GM19372 (cell line): ENCODE data around the gene LEKR1.

ENCODE experiments used
- ATAC-seq: cut with Tn5 transposase; IDR thresholded peaks from one replicate; pipeline ENCODE4 v1.9.1; 2021; ENCODE audit warnings: mild to moderate bottlenecking, low read depth, moderate library complexity; ENCODE audit not compliant: unreplicated experiment

Gene LEKR1

DNA sequence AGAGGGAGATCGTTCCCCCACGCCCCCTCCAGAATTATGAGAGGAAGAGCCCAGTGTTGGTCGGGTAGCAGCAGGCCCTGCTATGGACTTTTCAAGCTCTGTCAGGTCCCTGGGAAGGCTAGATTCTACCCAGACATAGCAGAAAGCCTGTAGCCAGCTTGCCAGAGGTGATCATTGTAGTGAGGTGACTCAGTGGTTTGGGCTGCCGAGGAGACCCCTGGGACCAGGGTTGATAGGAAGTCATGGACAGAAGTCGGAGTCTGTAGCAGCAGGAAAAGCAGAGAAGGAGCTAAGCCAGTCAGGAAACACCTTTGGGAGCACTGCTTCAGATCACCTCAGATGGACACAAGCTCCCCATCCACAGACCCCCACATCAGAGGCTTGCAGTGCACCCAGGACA, 266.1 kb downstream of the LEKR1 start:
- no peak for ATAC-seq

DNA sequence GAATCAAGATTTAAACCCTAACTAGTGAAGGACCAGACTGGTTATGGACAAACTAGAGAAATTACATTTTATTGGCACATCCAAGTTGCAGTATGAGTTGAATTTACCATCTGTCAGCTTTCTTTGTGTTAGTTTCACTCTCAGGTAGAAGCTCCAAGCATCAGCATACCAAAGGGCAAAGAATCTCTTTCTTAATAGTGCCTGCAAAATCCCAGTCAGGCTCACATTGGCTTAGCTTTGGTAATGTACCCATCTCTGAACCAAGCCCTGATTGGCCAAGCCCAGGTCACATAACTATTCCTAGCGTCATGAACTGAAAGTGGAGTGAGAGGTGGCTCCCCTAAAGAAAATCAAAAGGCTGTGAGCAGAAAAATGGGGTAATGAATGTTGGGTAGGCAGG, 266.9 kb downstream of the LEKR1 start:
- ATAC-seq: no peak

DNA sequence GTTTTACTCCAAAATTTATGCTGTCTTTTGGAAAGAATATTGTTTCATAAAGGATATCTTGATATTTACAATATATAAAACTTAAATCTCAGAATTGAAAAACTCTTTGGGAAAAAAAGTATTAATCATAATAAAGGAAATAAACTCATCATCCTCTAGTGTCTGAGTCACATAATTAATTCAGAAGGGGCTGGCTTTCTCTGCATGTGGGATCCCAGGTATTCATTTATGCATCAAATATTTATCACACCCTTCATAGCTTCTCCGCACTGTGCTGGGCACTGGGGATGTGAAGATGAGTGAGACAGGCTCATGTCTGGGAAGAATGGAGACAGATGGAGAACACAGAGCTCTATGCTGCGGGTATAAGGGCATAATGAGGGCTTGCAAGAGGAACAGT, 268.1 kb downstream of the LEKR1 start:
- no peak for ATAC-seq

DNA sequence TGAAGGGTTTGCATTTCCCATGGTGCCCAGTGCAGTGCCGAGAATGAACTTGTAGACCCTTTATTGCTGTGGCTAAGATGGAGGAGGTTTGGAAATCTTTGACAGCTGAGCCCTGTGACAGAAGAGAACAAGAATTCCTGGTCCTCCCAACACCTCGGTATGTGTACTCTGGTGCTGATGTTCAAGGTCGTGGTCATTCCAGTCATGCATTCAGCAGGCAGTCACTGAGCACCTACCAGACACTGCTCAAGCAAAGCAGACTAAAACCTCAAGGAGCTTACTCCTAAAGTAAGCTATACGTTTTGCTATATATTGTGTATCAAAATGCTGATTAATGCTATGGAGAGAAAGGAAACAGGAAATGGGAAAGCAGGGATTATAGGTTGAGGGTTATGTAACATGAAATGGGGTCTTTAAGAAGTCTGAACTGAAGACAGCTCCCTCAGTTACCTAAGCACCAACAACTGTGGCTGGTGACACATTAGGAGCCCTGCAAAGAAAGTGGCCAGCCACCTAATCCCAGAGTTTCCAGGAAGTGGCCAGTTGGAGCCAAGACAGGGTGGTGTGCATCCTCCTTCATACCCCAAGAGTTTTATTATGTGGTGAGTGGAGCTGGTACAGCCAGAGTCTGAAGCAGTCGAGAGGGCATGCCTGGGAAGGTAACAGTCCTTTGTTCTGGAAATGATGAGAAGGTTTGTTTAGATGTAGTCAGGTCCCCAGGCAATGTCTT, 268.8 kb downstream of the LEKR1 start:
- no peak for ATAC-seq
